H1 (cell line): ENCODE data around the gene VASN.

Source experiments
- EP300 ChIP-seq, 2 experiments: IDR thresholded peaks; 1 replicate in 1 of 2; 2 replicates in 1 of 2; pipeline ENCODE4 v1.6.1; 2011 to 2012; ENCODE audit warnings: low read depth in 2 of 2, low read length in 2 of 2, mild to moderate bottlenecking in 2 of 2, borderline replicate concordance in 1 of 2, inconsistent platforms in 1 of 2, moderate library complexity in 1 of 2
- NRF1 ChIP-seq: IDR thresholded peaks from 2 replicates; pipeline ENCODE4 v1.6.1; 2011; ENCODE audit warnings: mild to moderate bottlenecking, low read depth, low read length, improper control_type of control experiment
- POLR2A ChIP-seq, 2 experiments: IDR thresholded peaks; 1 replicate in 1 of 2; 2 replicates in 1 of 2; pipeline ENCODE4 v1.6.1; 2011; ENCODE audit warnings: low read depth in 2 of 2, low read length in 2 of 2, mild to moderate bottlenecking in 2 of 2; ENCODE audit errors: control extremely low read depth in 1 of 2
- RAD21 ChIP-seq, 2 experiments: IDR thresholded peaks in 1 of 2; conservative IDR thresholded peaks in 1 of 2; 2 replicates each; pipeline ENCODE4 v1.6.1; 2011; ENCODE audit warnings: low read depth in 2 of 2, low read length in 2 of 2, improper control_type of control experiment in 1 of 2, inconsistent platforms in 1 of 2, mild to moderate bottlenecking in 1 of 2, moderate library complexity in 1 of 2
- SUZ12 ChIP-seq: fragments of 200-600 bp; sonication (generic); IDR thresholded peaks from 2 replicates; pipeline ENCODE4 v1.6.1; 2012; ENCODE audit warnings: mild to moderate bottlenecking, inconsistent platforms, low read length, moderate library complexity, mixed read lengths
- YY1 ChIP-seq: IDR thresholded peaks from 2 replicates; pipeline ENCODE4 v1.6.1; 2011; ENCODE audit warnings: low read depth, mild to moderate bottlenecking, low read length
- TF ChIP-seq, protein P1 (sequence below), 3 experiments: IDR thresholded peaks; 1 replicate in 2 of 3; 2 replicates in 1 of 3; pipeline versions ENCODE4 v1.5.1 to v1.6.1; 2011; ENCODE audit warnings: low read length in 3 of 3, mild to moderate bottlenecking in 3 of 3, inconsistent platforms in 2 of 3, low read depth in 1 of 3, moderate library complexity in 1 of 3; ENCODE audit not compliant: insufficient read depth in 1 of 3; ENCODE audit errors: control extremely low read depth in 1 of 3

DNA sequence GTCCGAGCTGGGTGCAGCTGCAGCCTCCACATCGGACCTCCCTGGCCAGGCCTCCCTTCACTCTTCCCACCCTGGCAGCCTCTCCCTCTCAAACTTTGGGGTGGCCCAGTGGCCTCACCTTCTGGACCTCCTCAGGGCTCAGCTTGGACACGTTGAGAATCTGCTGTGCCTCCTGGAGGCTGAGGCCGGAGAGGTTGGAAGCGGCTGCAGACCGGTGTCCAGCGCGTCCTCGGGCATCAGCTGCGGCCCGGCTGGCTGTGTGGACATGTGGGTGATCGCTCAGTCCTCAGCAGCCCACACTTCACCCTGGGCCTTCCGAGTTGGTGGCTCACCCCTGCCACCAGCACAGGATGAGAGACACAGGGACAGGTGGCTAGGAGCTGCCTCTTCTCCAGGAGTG lies 30.4 kb upstream of the VASN start:
- TF ChIP-seq POLR2A (IDR thresholded peaks at IDR 0.05; ENCODE audit: control extremely low read depth in 1 of 2, low read depth in 2 of 2, low read length in 2 of 2) (no peak), SUZ12 (no peak), RAD21 (IDR thresholded peaks at IDR 0.05 in 1 of 2, conservative IDR thresholded peaks at IDR 0.05 in 1 of 2; ENCODE audit: low read depth in 2 of 2, low read length in 2 of 2) (no peak), NRF1 (no peak), YY1 (no peak), EP300 (IDR thresholded peaks at IDR 0.05; ENCODE audit: borderline replicate concordance in 1 of 2, low read depth in 2 of 2, low read length in 2 of 2) (no peak)
- TF ChIP-seq, protein P1, sequence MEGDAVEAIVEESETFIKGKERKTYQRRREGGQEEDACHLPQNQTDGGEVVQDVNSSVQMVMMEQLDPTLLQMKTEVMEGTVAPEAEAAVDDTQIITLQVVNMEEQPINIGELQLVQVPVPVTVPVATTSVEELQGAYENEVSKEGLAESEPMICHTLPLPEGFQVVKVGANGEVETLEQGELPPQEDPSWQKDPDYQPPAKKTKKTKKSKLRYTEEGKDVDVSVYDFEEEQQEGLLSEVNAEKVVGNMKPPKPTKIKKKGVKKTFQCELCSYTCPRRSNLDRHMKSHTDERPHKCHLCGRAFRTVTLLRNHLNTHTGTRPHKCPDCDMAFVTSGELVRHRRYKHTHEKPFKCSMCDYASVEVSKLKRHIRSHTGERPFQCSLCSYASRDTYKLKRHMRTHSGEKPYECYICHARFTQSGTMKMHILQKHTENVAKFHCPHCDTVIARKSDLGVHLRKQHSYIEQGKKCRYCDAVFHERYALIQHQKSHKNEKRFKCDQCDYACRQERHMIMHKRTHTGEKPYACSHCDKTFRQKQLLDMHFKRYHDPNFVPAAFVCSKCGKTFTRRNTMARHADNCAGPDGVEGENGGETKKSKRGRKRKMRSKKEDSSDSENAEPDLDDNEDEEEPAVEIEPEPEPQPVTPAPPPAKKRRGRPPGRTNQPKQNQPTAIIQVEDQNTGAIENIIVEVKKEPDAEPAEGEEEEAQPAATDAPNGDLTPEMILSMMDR (IDR thresholded peaks at IDR 0.05; ENCODE audit: control extremely low read depth in 1 of 3, insufficient read depth in 1 of 3, low read depth in 1 of 3, low read length in 3 of 3) = no peak
